ENCODE data around the gene FNBP1L. TPM values are rescaled to one million over a fixed set of nuclear protein-coding genes. Genes with fewer than 3 reads are reported as not detected.

Gene FNBP1L
- total RNA-seq, 6 experiments from 2014 or later: 9.0 to 15.6 (median 12.1) TPM

DNA sequence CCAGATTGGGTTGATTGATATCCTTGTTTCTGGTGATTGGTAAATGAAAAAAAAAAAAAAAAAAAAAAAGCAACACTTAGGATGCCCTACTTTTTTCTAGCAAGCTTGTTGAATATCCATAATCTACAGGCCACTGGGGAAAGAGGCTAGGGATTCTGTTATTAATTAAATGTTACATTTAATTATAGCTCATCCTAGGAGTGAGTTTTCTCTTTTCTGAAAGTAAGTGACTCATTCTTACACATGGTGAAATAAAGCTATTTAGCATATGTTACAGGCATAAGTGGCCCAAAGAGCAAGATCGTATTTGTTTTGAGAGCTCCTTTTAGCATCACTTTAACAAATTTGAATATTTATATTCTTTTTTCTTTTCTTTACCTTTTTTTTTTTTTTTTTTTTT is 94.5 kb downstream of the FNBP1L start:
- Histone ChIP-seq H3K27me3 (no peaks in the 10 kb centered on the region), H3K4me3 (no peak overlapping the region), H3K27ac (no peak overlapping the region), H3K4me1 (no peaks in the 10 kb centered on the region), H3K9me3 (no peaks in the 10 kb centered on the region), H3K36me3 (peaks cover 0 to 6% (median 0%) of the 10 kb centered on the region in 4 donors)
- no peak for ATAC-seq
- no peak for DNase-seq
- intact Hi-C loops (cut with DNase I): no loop called here
- WGBS (ENCODE audit: insufficient coverage, low coverage, low lambda C conversion rate, missing lambda C conversion rate): 100% methylated on average over 1 of the region's 1 CpG
- TF ChIP-seq, protein P1, sequence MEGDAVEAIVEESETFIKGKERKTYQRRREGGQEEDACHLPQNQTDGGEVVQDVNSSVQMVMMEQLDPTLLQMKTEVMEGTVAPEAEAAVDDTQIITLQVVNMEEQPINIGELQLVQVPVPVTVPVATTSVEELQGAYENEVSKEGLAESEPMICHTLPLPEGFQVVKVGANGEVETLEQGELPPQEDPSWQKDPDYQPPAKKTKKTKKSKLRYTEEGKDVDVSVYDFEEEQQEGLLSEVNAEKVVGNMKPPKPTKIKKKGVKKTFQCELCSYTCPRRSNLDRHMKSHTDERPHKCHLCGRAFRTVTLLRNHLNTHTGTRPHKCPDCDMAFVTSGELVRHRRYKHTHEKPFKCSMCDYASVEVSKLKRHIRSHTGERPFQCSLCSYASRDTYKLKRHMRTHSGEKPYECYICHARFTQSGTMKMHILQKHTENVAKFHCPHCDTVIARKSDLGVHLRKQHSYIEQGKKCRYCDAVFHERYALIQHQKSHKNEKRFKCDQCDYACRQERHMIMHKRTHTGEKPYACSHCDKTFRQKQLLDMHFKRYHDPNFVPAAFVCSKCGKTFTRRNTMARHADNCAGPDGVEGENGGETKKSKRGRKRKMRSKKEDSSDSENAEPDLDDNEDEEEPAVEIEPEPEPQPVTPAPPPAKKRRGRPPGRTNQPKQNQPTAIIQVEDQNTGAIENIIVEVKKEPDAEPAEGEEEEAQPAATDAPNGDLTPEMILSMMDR (IDR thresholded peaks at IDR 0.05): no peak
- no peak for TF ChIP-seq POLR2A (IDR thresholded peaks at IDR 0.05)

DNA sequence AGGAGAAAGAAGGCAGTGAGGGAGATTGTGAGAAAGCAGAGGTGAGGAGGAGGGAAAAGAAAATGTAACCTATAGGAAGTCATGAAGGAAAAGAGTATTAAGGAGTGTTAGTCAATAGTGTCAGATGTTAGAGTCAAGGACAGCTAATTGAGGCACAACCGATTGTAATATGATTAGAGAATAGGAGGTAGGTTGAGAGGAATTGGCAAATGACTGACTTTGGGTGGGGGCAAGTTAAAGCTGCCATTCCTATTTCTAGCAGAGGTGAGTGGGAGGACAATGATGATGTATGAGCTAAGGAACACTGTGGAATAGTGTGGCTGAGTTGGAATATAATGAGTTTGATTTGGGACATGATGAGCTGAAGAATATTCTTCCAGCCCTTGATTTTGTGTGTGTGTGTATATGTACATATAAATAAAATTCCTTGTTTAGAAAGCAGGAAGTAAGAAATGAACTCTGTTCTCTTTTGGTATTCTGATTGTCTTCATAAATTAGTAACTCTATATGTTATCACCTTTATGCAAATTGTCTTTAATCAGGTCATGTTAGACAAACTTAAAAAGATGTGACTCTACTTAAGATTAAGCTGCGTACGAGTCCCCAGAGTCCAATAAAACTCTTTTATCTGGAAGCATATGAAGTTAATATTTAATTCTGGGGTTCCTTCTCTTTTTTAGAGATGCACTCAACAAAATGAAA is 98.4 kb downstream of the FNBP1L start:
- DNase-seq (no peak), ATAC-seq (no peak)
- no peaks in the 10 kb centered on the region for H3K27me3 ChIP-seq
- intact Hi-C loops (cut with DNase I): no loop called here
- H3K9me3 ChIP-seq: no peaks in the 10 kb centered on the region
- H3K36me3 ChIP-seq: peaks cover 0 to 11% (median 0%) of the 10 kb centered on the region in 4 donors
- no peak overlapping the region for H3K27ac ChIP-seq
- H3K4me3 ChIP-seq: no peak overlapping the region
- TF ChIP-seq, protein P1 (IDR thresholded peaks at IDR 0.05): no peak
- TF ChIP-seq POLR2A (IDR thresholded peaks at IDR 0.05): no peak
- WGBS (ENCODE audit: insufficient coverage, low coverage, low lambda C conversion rate, missing lambda C conversion rate): 98% methylated on average over 3 of the region's 3 CpGs
- H3K4me1 ChIP-seq: no peaks in the 10 kb centered on the region

DNA sequence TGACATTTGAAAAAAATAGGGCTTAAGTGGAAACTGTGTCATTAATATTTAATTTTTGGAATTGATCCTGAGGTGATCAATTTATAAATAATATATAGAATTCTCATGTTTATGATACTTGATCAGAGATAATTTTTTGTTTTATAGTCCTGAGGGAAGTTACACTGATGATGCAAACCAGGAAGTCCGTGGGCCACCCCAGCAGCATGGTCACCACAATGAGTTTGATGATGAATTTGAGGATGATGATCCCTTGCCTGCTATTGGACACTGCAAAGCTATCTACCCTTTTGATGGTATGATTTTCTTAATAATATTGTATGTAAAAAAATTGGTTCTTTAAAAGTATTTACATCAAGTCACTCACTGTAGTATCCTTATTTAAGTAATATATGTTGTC is 101.2 kb downstream of the FNBP1L start:
- peaks cover 0 to 2% (median 0%) of the 10 kb centered on the region in 4 donors for H3K4me1 ChIP-seq
- H3K4me3 ChIP-seq: no peak overlapping the region
- intact Hi-C loops (cut with DNase I): no loop called here
- no peaks in the 10 kb centered on the region for H3K27me3 ChIP-seq
- 86% methylated on average over 1 of the region's 1 CpG for WGBS (ENCODE audit: insufficient coverage, low coverage, low lambda C conversion rate, missing lambda C conversion rate)
- H3K36me3 ChIP-seq: peaks cover 0 to 11% (median 0%) of the 10 kb centered on the region in 4 donors
- TF ChIP-seq, protein P1 (IDR thresholded peaks at IDR 0.05): no peak
- no peak for TF ChIP-seq POLR2A (IDR thresholded peaks at IDR 0.05)
- H3K9me3 ChIP-seq: no peaks in the 10 kb centered on the region
- no peak overlapping the region for H3K27ac ChIP-seq
- no peak for DNase-seq
- no peak for ATAC-seq

DNA sequence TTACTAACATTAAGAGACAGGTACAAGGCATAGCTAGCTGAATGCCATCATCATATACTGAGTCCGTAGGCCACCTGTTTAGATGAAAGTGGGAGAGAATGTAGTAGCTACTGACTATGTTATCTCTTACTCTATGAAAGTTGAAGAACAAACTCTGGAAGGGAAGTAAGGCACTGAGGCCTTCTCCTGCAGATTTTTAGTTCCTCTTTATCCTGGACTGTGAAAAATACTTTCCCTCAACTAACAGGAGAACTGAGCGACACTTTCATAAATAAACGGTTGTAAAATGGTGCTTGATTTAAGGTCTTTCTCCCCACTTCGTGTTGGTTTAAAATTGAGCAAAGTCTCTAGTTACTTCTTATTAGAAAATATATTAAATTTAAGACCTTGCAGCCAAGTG is 101.9 kb downstream of the FNBP1L start:
- no peak for ATAC-seq
- intact Hi-C loops (cut with DNase I): no loop called here

More for the DNA sequence above, 101.9 kb downstream of the FNBP1L start:
- no peaks in the 10 kb centered on the region for H3K27me3 ChIP-seq
- no peak overlapping the region for H3K27ac ChIP-seq
- 87% methylated on average over 4 of the region's 4 CpGs for WGBS (ENCODE audit: insufficient coverage, low coverage, low lambda C conversion rate, missing lambda C conversion rate)
- TF ChIP-seq, protein P1 (IDR thresholded peaks at IDR 0.05): no peak
- TF ChIP-seq POLR2A (IDR thresholded peaks at IDR 0.05): no peak
- H3K4me3 ChIP-seq: no peak overlapping the region
- no peaks in the 10 kb centered on the region for H3K9me3 ChIP-seq
- peaks cover 0 to 11% (median 0%) of the 10 kb centered on the region in 4 donors for H3K36me3 ChIP-seq
- DNase-seq: no peak
- peaks cover 0 to 6% (median 0%) of the 10 kb centered on the region in 4 donors for H3K4me1 ChIP-seq

All from right lobe of liver (tissue), 6 donors.